Keratinocyte (primary cell): ENCODE results near the gene CFAP20.

Source experiments
- EZH2 ChIP-seq: IDR thresholded peaks from one replicate; pipeline ENCODE4 v1.6.1; 2012; ENCODE audit warnings: inconsistent platforms, mild to moderate bottlenecking, low read length, moderate library complexity
- TF ChIP-seq, protein P1 (sequence below), 3 experiments: IDR thresholded peaks in 1 of 3; conservative IDR thresholded peaks in 1 of 3; optimal IDR thresholded peaks in 1 of 3; 2 replicates in 2 of 3; 3 replicates in 1 of 3; pipeline versions ENCODE3 to v1.5.1; 2011; ENCODE audit warnings: low read length in 3 of 3, mild to moderate bottlenecking in 3 of 3, moderate library complexity in 2 of 3, control low read depth in 1 of 3, inconsistent platforms in 1 of 3; ENCODE audit not compliant: insufficient read depth in 2 of 3; ENCODE audit errors: extremely low read depth in 1 of 3

DNA sequence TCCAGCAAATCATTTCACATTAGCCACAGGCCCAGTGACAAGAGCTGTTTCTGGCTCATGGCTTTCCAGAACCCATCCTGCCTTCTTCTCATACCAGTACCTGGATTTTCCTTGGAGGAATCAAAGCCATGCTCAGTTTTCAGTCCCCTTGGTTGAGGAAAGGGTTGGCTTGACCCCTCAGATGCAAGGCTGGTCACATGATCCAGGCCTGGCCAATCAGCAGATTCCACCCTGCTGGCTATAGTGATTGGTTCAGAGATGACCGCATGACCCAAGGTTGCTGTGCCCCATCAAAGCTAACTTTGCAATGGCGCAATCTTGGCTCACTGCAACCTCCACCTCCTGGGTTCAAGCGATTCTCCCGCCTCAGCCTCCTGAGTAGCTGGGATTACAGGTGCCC is 58.6 kb downstream of the CFAP20 start:
- TF ChIP-seq, protein P1, sequence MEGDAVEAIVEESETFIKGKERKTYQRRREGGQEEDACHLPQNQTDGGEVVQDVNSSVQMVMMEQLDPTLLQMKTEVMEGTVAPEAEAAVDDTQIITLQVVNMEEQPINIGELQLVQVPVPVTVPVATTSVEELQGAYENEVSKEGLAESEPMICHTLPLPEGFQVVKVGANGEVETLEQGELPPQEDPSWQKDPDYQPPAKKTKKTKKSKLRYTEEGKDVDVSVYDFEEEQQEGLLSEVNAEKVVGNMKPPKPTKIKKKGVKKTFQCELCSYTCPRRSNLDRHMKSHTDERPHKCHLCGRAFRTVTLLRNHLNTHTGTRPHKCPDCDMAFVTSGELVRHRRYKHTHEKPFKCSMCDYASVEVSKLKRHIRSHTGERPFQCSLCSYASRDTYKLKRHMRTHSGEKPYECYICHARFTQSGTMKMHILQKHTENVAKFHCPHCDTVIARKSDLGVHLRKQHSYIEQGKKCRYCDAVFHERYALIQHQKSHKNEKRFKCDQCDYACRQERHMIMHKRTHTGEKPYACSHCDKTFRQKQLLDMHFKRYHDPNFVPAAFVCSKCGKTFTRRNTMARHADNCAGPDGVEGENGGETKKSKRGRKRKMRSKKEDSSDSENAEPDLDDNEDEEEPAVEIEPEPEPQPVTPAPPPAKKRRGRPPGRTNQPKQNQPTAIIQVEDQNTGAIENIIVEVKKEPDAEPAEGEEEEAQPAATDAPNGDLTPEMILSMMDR (optimal IDR thresholded peaks at IDR 0.05 in 1 of 3, IDR thresholded peaks at IDR 0.05 in 1 of 3, conservative IDR thresholded peaks at IDR 0.05 in 1 of 3; ENCODE audit: extremely low read depth in 1 of 3, insufficient read depth in 2 of 3, low read length in 3 of 3), result no peak
- TF ChIP-seq EZH2, result no peak
